GM21423 (cell line): ENCODE measurements around the gene SLC9A2.
A peak's percentile ranks its signal among the peaks of the same experiment; 100 is the strongest.

Source experiments
- ATAC-seq: cut with Tn5 transposase; IDR thresholded peaks from one replicate; pipeline ENCODE4 v1.9.1; 2021; ENCODE audit warnings: mild to moderate bottlenecking, moderate library complexity; ENCODE audit not compliant: unreplicated experiment

The SLC9A2 gene

DNA sequence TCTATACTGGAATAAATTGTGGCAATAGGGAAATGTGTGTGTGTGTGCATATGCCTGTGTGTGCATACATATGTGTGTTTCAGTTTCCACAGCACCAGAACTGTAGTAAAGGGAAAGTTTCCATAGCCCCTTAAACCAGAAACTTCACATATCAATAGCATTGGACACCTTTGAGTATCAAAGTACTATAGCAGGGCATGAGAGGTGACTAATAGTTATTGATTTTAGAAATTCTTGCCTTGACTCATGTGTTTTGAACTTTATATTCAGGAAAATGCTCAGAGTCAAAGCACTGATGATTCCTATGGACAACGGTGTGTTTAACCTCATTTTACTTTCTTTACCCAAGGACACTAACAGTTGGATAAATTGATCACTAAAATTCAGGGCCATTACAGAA is 50.0 kb downstream of the SLC9A2 start:
- ATAC-seq: no peak

DNA sequence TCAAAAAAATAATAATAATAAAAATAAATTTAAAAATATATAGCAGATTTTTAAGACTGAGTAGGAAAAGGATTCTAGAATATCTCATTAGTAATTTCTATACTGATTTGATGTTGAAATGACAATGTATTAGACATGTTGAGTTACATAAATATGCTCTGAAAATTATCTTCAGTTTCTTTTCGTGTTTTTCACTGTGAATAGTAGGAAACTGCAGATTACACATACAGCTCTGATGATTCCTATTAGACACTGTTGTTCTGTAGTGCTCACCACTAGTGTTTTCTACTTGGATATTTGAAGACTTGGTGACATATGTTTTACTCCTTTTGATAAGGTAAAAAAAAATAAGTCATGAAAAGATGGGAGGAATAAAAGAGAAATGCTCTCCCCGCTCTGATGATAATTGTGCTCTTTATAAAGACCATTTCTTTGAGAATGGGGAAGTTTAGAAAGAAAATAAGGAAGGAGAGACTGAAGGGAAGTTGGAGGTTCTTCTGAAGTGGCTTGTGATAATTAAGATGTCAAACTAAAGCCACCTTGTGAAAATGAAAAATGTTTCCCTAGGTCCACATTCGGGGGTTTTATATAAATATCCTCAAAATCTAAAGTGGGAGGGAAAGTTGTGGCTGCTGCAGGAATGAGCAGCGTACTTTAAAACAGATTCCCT is 52.9 kb downstream of the SLC9A2 start:
- ATAC-seq: no peak

- ATAC-seq: no peak
Observed at GRCh38 chr2:102674370-102674769, 55.0 kb downstream of the SLC9A2 start.

DNA sequence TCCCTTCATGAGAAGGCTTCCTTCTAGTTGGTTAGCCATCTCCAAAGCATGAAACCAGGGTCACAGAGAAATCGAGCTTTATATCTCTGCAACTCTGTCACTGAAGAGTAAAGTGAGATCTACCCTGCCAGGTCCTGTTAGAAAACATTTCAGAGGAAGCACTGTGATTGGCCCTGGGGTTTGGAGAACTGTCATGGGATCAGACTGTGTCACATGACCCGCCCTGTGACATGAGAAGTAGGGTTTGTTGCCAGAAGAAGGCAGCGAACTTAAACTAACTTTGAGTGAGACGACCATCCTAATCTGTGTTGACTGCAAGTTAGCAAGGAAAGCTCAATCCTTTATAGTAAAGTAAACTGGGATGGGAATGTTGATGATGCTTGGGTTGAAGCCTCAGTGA is 55.5 kb downstream of the SLC9A2 start:
- ATAC-seq: no peak

- no peak for ATAC-seq
Observed at GRCh38 chr2:102677244-102678215, 58.2 kb downstream of the SLC9A2 start.

GRCh38 chr2:102678442-102678841 is 59.1 kb downstream of the SLC9A2 start:
- ATAC-seq: no peak

GRCh38 chr2:102686479-102687439 is 67.4 kb downstream of the SLC9A2 start:
- ATAC-seq: peak; percentile 70

- ATAC-seq: no peak
Observed at GRCh38 chr2:102690012-102690411, 70.7 kb downstream of the SLC9A2 start.

GRCh38 chr2:102696463-102696862 is 77.1 kb downstream of the SLC9A2 start:
- ATAC-seq: no peak

- ATAC-seq: no peak
Observed at GRCh38 chr2:102698369-102699111, 79.2 kb downstream of the SLC9A2 start.

DNA sequence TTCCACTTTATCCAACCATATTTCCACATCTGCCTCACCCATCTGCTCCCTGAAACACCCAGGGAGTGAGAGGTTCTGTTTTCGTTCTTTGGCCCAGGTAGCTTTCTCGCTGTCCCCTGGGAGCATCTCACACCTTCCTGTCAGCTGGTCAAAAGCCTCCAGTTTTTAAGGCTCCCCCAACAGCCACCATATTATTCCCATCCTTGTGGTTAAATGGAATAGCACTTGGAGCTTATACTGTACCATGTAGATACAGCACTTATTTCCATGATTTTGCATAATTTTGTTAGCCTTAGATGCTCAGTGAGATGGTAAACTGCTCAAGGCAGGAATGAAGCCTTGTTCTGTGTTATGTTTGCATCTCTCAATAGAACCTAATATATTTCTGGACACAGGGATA is 84.0 kb downstream of the SLC9A2 start:
- no peak for ATAC-seq

DNA sequence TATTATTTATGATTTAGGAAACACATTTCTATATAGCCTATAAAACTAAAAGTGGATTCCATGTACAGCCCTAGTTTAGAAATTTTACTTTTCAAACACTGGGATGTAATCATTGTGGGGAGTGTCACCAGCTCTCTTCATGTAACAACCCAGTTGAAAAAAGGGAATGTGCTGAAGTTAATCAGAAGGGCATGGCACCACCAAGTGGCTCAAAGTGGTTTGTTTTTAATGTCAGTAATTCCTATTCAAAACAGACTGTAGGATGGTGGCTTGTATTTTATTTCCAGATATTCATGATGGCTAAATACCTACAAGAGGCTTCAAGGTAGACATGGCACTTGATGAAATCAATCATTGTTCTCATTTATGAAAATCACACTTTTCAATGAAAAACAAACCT is 84.4 kb downstream of the SLC9A2 start:
- ATAC-seq: no peak

DNA sequence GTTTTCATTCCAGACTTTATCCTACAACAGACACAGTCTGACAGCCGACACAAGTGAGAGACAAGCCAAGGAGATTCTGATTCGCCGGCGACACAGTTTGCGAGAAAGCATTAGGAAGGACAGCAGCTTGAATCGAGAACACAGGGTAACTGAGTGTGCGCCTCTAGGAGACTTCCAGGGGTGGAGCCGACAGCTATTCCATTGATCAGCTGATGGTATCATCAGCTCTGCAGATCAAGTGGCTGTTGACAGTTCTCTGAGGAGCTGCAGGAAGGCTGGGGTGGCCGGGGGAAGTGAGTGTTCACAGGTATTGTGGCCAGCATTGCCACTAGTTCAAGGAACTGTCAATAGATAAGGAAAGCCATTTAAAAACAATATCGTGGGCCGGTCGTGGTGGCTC is 85.2 kb downstream of the SLC9A2 start:
- no peak for ATAC-seq

DNA sequence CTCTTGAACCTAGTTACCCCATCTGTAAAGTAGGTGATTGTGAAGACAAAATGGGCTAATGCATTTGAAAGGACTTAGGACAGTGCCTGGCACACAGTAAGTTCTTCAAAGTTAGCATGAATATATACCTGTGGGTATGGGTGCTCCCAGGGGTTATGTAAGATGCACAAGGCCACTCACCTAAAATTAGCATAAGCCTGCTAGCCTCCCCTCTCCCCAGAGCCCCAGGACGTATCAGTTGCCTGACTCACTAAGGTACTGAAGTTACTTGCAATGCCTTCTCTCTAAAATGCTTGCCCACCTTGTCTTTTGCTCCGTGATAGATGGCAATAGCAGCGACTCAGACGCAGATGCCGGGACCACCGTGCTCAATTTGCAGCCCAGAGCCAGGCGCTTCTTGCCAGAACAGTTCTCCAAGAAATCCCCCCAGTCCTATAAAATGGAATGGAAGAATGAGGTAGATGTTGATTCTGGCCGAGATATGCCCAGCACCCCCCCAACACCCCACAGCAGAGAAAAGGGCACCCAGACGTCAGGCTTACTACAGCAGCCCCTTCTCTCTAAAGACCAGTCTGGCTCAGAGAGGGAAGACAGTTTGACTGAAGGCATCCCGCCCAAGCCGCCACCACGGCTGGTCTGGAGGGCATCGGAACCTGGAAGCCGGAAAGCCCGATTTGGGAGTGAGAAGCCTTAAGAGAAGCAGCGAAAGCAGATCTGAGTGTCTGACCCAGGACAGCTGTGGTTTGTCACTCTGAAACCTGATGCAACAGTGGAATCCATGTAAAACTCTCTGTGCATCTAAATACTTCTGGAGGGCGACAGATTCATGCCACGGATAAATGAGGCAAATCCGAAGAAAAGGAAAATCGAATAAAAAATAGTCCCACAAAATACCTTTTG is 88.7 kb downstream of the SLC9A2 start:
- ATAC-seq: no peak

DNA sequence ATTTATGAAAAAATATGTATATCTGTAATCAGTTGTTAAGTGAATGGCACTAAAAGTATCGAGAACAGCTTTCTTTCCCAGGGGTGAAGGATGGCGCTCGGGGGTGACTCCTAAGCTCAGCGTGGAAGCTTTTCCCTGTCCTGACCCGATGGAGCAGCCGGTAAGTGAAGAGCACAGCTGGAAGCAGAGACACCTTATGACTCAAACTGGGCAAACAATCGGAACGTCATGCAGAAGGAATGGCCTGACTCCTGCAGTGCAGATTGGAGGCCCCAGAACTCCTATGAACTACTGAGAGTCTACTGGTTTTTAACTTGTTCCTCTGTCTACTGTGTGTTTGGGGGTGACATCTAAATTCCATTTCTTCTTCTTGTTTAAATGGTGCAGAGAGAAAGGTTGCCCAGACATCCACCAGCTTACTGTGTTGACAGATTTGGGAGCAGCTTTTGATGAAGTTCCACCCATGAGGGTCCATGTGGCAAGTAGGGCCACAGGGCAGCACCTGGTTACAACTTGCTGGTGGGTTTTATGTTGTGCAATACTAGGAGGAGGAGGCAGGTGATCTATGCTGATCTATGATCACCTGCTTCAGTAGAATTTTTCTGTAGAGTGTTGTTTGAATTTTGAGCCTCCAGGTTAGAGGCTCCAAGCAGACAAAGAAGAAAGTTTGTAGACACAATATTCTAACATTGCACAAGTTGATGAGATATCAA is 89.7 kb downstream of the SLC9A2 start:
- no peak for ATAC-seq

GRCh38 chr2:102717308-102718018 is 98.1 kb downstream of the SLC9A2 start:
- ATAC-seq: no peak

GRCh38 chr2:102718387-102719316 is 99.3 kb downstream of the SLC9A2 start:
- ATAC-seq: no peak
